WTC11 (cell line): Measurements from ENCODE around the gene COL4A2. TPM values are rescaled to one million over a fixed set of nuclear protein-coding genes. Genes with fewer than 3 reads are reported as not detected.

Experiments used
- ATAC-seq: fragments of 200-7000 bp; cut with Tn5 transposase; 2 replicates; pipeline ENCODE4 v1.10.0; 2021; ENCODE audit warnings: mild to moderate bottlenecking, moderate library complexity
- CTCF ChIA-PET: fragments of 300-600 bp; sonication (Branson Sonifier 250); formaldehyde crosslinking; loops from one replicate; lab custom pipeline; 2021; ENCODE audit warnings: antibody characterized with exemption; lab: Charles Lee
- POLR2A ChIA-PET: fragments of 350-600 bp; sonication (Branson Sonifier 250); formaldehyde crosslinking; loops from one replicate; lab custom pipeline; 2021; ENCODE audit warnings: antibody characterized with exemption; lab: Charles Lee
- DNase-seq: peaks from one replicate; pipeline ENCODE4 v3.0.0; 2021; ENCODE audit warnings: low spot score
- H3K27ac Mint-ChIP-seq: 2 replicates; pipeline ENCODE4 v1.8.0; 2021; ENCODE audit warnings: mixed read lengths
- H3K27me3 Mint-ChIP-seq: 2 replicates; pipeline ENCODE4 v1.8.0; 2021; ENCODE audit warnings: low read depth, mild to moderate bottlenecking, moderate library complexity, mixed read lengths
- H3K36me3 Mint-ChIP-seq: 2 replicates; pipeline ENCODE4 v1.8.0; 2021; ENCODE audit warnings: mixed read lengths
- H3K4me1 Mint-ChIP-seq: 2 replicates; pipeline ENCODE4 v1.8.0; 2022; ENCODE audit warnings: mixed read lengths
- H3K4me3 Mint-ChIP-seq: 2 replicates; pipeline ENCODE4 v1.8.0; 2021; ENCODE audit warnings: mild to moderate bottlenecking, moderate library complexity, mixed read lengths
- H3K9me3 Mint-ChIP-seq: 2 replicates; pipeline ENCODE4 v1.8.0; 2021; ENCODE audit warnings: mixed read lengths
- CREM ChIP-seq: sonication (generic); formaldehyde crosslinking; IDR thresholded peaks from 2 replicates; pipeline ENCODE4 v1.8.1; 2022; ENCODE audit warnings: mild to moderate bottlenecking, missing genetic modification reagents, moderate library complexity
- FOXP1 ChIP-seq: sonication (generic); formaldehyde crosslinking; IDR thresholded peaks from 2 replicates; pipeline ENCODE4 v1.8.0; 2022; ENCODE audit warnings: missing genetic modification reagents, mild to moderate bottlenecking, moderate library complexity, borderline replicate concordance
- HMGA2 ChIP-seq: fragments of 250-450 bp; sonication (Bioruptor Pico); IDR thresholded peaks from 2 replicates; pipeline ENCODE4 v1.4.0; 2021; ENCODE audit warnings: mild to moderate bottlenecking, moderate library complexity
- IRF2 ChIP-seq: sonication (generic); formaldehyde crosslinking; IDR thresholded peaks from 2 replicates; pipeline ENCODE4 v1.8.0; 2022; ENCODE audit warnings: low read depth, missing genetic modification reagents, borderline replicate concordance
- JAZF1 ChIP-seq: fragments of 250-450 bp; sonication (Bioruptor Pico); IDR thresholded peaks from 2 replicates; pipeline ENCODE4 v1.9.0; 2021; ENCODE audit warnings: moderate library complexity, mild to moderate bottlenecking, inconsistent platforms
- NFE2L1 ChIP-seq: sonication (generic); formaldehyde crosslinking; IDR thresholded peaks from 2 replicates; pipeline ENCODE4 v1.8.1; 2023; ENCODE audit warnings: missing genetic modification reagents
- ZNF121 ChIP-seq: sonication (generic); formaldehyde crosslinking; IDR thresholded peaks from 2 replicates; pipeline ENCODE4 v1.8.0; 2023; ENCODE audit warnings: missing genetic modification reagents
- ZNF138 ChIP-seq: sonication (generic); formaldehyde crosslinking; conservative IDR thresholded peaks from 2 replicates; pipeline ENCODE4 v1.8.1; 2022; ENCODE audit warnings: mild to moderate bottlenecking, moderate library complexity, missing genetic modification reagents
- ZNF423 ChIP-seq: fragments of 250-450 bp; sonication (Bioruptor Pico); IDR thresholded peaks from 2 replicates; pipeline ENCODE4 v2.1.2; 2022; ENCODE audit warnings: mild to moderate bottlenecking, moderate library complexity
- total RNA-seq: library from RNA; stranded (reverse); gene quantifications from 3 replicates; pipeline ENCODE4 v1.2.3, GENCODE V29; 2021
- TF ChIP-seq, protein P1 (sequence below): sonication (generic); formaldehyde crosslinking; IDR thresholded peaks from 2 replicates; pipeline ENCODE4 v1.8.0; 2023; ENCODE audit warnings: missing genetic modification reagents
- TF ChIP-seq, protein P2 (sequence below): sonication (generic); formaldehyde crosslinking; IDR thresholded peaks from 2 replicates; pipeline ENCODE4 v1.8.0; 2023; ENCODE audit warnings: mild to moderate bottlenecking, missing genetic modification reagents
- TF ChIP-seq, protein P3 (sequence below): sonication (generic); formaldehyde crosslinking; IDR thresholded peaks from 2 replicates; pipeline ENCODE4 v1.8.1; 2023; ENCODE audit warnings: mild to moderate bottlenecking, missing genetic modification reagents, moderate library complexity
- TF ChIP-seq, protein P4 (sequence below): fragments of 250-450 bp; sonication (Bioruptor Pico); IDR thresholded peaks from 2 replicates; pipeline ENCODE4 v1.9.0; 2021; ENCODE audit warnings: mild to moderate bottlenecking
- TF ChIP-seq, protein P5 (sequence below): fragments of 250-450 bp; sonication (Bioruptor Pico); IDR thresholded peaks from 2 replicates; pipeline ENCODE4 v1.9.0; 2021; ENCODE audit warnings: moderate library complexity, mild to moderate bottlenecking, inconsistent platforms, borderline replicate concordance
- TF ChIP-seq, protein P6 (sequence below): fragments of 250-450 bp; sonication (Bioruptor Pico); IDR thresholded peaks from 2 replicates; pipeline ENCODE4 v1.9.0; 2021; ENCODE audit warnings: mild to moderate bottlenecking
- TF ChIP-seq, protein P7 (sequence below): sonication (generic); formaldehyde crosslinking; IDR thresholded peaks from 2 replicates; pipeline ENCODE4 v1.8.1; 2022; ENCODE audit warnings: mild to moderate bottlenecking, missing genetic modification reagents, moderate library complexity, borderline replicate concordance
- TF ChIP-seq, protein P8 (sequence below): fragments of 250-450 bp; sonication (Bioruptor Pico); IDR thresholded peaks from 2 replicates; pipeline ENCODE4 v2.1.2; 2022; ENCODE audit warnings: mild to moderate bottlenecking, moderate library complexity

COL4A2 gene
- total RNA-seq, 1 experiment from 2014 or later: 109 TPM

DNA sequence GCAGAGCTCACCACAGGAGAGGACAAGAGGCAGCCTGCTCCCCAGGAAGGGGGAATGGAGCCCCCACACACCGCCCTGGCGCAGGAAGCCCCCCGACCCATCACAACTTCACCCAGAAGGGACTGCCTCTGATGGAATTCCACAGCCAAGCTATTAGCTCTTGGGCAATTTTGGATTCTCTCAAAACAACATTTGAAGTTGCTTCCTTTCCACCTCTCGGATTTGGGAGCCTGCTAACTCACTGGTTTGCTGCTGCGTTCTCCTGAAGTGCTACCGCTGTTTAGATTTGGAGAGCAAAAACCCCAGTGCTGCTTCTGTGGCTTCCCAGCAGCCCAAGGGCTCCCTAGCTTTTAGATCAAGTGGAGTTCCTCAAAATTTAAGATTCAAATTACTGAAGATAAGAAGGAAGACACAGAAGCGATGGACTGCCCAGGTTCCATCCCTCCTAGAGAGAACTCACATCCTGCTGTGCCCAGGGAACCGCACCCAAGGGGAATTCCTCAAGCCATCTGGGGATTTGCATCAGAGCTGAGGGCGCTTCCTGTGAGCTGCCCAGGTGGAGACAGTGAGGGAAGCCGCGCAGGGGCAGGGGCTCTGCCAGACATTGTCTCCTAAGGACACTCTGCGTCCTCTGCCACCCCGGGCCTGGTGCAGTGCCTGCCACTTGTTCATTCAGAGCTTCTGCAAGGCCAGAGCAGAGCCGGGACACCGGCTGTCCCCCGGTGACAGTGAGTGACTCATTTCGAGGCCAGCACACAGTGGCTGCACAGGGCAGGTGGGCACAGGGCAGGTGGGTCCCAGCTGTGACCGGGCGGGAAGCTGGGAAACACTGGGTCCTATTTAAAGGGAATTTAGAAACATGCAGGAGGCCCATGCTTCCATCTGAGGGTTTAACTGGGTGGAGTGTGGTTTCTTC lies 45.7 kb upstream of the COL4A2 start:
- Mint-ChIP-seq H3K4me1 (peaks cover 43% of the 10 kb centered on the region), H3K27ac (peak overlapping the region; percentile 37; the same call in 1 of the 2 replicates), H3K9me3 (no peaks in the 10 kb centered on the region), H3K27me3 (no peaks in the 10 kb centered on the region), H3K4me3 (no peak overlapping the region), H3K36me3 (no peaks in the 10 kb centered on the region)
- DNase-seq (no peak), ATAC-seq (peak; percentile 50)
- TF ChIP-seq ZNF423: peak; percentile 85
- TF ChIP-seq, protein P1, sequence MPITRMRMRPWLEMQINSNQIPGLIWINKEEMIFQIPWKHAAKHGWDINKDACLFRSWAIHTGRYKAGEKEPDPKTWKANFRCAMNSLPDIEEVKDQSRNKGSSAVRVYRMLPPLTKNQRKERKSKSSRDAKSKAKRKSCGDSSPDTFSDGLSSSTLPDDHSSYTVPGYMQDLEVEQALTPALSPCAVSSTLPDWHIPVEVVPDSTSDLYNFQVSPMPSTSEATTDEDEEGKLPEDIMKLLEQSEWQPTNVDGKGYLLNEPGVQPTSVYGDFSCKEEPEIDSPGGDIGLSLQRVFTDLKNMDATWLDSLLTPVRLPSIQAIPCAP (CRISPR knock-in tag): no peak
- ChIA-PET POLR2A (interaction anchor here (0.7 to 1.2 kb wide), 2 partner anchors 45 to 227 kb away, joined by 3 read pairs; partner anchors contain the start of gene COL4A1), CTCF (interaction anchor here (0.7 to 4.2 kb wide), 7 partner anchors 14 to 195 kb away, joined by 3 to 21 read pairs (median 3); no protein-coding TSS in a partner anchor)

DNA sequence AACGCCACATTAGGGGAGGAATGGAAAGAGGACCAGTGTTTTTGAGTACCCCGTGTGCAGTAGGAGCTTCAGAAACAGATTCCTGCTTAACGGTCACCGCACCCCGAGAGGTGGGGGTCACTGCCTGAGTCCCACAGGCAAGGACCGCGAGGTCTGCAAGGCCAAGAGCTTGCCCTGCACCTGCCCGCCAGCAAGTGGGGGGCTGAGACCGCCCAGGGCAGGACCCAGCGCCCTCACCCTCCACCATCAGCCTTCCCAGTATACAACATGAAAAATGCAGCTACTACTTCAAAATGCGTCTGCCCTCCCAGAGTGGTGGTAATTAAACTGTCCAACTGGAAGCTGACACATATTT lies 45.0 kb upstream of the COL4A2 start:
- Mint-ChIP-seq H3K27me3 (no peaks in the 10 kb centered on the region), H3K36me3 (no peaks in the 10 kb centered on the region), H3K4me1 (peaks cover 49% of the 10 kb centered on the region), H3K4me3 (no peak overlapping the region), H3K9me3 (no peaks in the 10 kb centered on the region), H3K27ac (no peak overlapping the region)
- TF ChIP-seq HMGA2: no peak
- TF ChIP-seq ZNF138 (CRISPR knock-in tag): no peak
- no peak for TF ChIP-seq JAZF1
- DNase-seq (no peak), ATAC-seq (no peak)
- CTCF ChIA-PET: interaction anchor here (0.7 to 4.2 kb wide), 5 partner anchors 13 to 194 kb away, joined by 3 to 21 read pairs (median 3); no protein-coding TSS in a partner anchor
- POLR2A ChIA-PET: interaction anchor here (1.2 kb wide), 1 partner anchor 45 kb away, joined by 3 read pairs; the partner anchor contains the start of gene COL4A1

DNA sequence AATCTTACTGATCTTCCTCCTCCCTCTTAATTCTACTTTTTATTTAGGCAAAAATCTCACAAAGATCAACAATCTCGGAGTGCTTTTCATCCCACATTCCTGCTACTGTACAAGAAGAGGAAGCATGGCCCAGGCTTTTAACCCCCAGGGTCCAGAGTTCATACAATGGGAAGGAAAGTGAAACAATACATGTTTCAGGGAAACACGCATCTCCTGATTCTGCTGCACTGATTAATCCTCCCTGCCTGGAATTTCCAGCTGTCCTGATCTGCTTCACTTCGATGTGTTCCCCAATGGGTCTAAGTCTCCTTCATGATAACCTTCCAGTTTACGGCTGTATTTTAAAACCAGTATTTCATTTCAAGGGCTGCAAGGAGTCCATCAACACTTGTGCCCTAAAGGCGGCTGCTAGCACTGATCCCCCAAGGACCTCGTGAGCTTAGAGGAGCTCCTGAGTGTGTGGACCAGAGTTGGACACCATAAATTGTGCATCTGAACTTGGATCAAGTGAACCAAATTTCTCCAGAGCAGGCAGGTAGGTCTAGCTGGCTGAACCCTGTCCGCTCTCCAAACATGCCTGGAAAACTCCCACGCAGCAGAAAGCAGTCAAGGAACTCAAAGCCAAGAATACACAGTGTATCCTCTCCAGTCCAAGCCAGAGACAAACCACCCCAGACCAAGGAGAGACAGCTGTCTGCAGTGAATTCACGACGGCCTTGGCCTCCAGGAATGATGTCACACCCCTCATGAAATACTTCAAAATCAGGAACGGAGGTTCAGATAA lies 44.4 kb upstream of the COL4A2 start:
- Mint-ChIP-seq H3K36me3 (no peaks in the 10 kb centered on the region), H3K4me1 (peaks cover 55% of the 10 kb centered on the region), H3K27me3 (no peaks in the 10 kb centered on the region), H3K9me3 (no peaks in the 10 kb centered on the region), H3K4me3 (no peak overlapping the region), H3K27ac (no peak overlapping the region)
- DNase-seq: no peak
- CTCF ChIA-PET: interaction anchor here (0.7 to 4.2 kb wide), 4 partner anchors 12 to 193 kb away, joined by 3 to 21 read pairs (median 4); no protein-coding TSS in a partner anchor
- no peak for ATAC-seq
- POLR2A ChIA-PET: no interaction called here
- TF ChIP-seq NFE2L1 (CRISPR knock-in tag): no peak
- TF ChIP-seq FOXP1 (CRISPR knock-in tag): no peak
- TF ChIP-seq JAZF1: no peak
- TF ChIP-seq, protein P2, sequence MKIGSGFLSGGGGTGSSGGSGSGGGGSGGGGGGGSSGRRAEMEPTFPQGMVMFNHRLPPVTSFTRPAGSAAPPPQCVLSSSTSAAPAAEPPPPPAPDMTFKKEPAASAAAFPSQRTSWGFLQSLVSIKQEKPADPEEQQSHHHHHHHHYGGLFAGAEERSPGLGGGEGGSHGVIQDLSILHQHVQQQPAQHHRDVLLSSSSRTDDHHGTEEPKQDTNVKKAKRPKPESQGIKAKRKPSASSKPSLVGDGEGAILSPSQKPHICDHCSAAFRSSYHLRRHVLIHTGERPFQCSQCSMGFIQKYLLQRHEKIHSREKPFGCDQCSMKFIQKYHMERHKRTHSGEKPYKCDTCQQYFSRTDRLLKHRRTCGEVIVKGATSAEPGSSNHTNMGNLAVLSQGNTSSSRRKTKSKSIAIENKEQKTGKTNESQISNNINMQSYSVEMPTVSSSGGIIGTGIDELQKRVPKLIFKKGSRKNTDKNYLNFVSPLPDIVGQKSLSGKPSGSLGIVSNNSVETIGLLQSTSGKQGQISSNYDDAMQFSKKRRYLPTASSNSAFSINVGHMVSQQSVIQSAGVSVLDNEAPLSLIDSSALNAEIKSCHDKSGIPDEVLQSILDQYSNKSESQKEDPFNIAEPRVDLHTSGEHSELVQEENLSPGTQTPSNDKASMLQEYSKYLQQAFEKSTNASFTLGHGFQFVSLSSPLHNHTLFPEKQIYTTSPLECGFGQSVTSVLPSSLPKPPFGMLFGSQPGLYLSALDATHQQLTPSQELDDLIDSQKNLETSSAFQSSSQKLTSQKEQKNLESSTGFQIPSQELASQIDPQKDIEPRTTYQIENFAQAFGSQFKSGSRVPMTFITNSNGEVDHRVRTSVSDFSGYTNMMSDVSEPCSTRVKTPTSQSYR (CRISPR knock-in tag): no peak
- TF ChIP-seq, protein P3, sequence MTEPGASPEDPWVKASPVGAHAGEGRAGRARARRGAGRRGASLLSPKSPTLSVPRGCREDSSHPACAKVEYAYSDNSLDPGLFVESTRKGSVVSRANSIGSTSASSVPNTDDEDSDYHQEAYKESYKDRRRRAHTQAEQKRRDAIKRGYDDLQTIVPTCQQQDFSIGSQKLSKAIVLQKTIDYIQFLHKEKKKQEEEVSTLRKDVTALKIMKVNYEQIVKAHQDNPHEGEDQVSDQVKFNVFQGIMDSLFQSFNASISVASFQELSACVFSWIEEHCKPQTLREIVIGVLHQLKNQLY (CRISPR knock-in tag): no peak
- TF ChIP-seq, protein P4, sequence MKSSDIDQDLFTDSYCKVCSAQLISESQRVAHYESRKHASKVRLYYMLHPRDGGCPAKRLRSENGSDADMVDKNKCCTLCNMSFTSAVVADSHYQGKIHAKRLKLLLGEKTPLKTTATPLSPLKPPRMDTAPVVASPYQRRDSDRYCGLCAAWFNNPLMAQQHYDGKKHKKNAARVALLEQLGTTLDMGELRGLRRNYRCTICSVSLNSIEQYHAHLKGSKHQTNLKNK (CRISPR knock-in tag): no peak
- TF ChIP-seq, protein P5, sequence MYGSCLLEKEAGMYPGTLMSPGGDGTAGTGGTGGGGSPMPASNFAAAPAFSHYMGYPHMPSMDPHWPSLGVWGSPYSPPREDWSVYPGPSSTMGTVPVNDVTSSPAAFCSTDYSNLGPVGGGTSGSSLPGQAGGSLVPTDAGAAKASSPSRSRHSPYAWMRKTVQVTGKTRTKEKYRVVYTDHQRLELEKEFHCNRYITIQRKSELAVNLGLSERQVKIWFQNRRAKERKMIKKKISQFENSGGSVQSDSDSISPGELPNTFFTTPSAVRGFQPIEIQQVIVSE (CRISPR knock-in tag): no peak
- no peak for TF ChIP-seq ZNF121 (CRISPR knock-in tag)
- TF ChIP-seq, protein P6, sequence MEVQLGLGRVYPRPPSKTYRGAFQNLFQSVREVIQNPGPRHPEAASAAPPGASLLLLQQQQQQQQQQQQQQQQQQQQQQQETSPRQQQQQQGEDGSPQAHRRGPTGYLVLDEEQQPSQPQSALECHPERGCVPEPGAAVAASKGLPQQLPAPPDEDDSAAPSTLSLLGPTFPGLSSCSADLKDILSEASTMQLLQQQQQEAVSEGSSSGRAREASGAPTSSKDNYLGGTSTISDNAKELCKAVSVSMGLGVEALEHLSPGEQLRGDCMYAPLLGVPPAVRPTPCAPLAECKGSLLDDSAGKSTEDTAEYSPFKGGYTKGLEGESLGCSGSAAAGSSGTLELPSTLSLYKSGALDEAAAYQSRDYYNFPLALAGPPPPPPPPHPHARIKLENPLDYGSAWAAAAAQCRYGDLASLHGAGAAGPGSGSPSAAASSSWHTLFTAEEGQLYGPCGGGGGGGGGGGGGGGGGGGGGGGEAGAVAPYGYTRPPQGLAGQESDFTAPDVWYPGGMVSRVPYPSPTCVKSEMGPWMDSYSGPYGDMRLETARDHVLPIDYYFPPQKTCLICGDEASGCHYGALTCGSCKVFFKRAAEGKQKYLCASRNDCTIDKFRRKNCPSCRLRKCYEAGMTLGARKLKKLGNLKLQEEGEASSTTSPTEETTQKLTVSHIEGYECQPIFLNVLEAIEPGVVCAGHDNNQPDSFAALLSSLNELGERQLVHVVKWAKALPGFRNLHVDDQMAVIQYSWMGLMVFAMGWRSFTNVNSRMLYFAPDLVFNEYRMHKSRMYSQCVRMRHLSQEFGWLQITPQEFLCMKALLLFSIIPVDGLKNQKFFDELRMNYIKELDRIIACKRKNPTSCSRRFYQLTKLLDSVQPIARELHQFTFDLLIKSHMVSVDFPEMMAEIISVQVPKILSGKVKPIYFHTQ (CRISPR knock-in tag): no peak
- TF ChIP-seq CREM (CRISPR knock-in tag): no peak
- no peak for TF ChIP-seq IRF2 (CRISPR knock-in tag)
- no peak for TF ChIP-seq ZNF423
- TF ChIP-seq, protein P7, sequence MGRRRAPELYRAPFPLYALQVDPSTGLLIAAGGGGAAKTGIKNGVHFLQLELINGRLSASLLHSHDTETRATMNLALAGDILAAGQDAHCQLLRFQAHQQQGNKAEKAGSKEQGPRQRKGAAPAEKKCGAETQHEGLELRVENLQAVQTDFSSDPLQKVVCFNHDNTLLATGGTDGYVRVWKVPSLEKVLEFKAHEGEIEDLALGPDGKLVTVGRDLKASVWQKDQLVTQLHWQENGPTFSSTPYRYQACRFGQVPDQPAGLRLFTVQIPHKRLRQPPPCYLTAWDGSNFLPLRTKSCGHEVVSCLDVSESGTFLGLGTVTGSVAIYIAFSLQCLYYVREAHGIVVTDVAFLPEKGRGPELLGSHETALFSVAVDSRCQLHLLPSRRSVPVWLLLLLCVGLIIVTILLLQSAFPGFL: no peak
- TF ChIP-seq, protein P8, sequence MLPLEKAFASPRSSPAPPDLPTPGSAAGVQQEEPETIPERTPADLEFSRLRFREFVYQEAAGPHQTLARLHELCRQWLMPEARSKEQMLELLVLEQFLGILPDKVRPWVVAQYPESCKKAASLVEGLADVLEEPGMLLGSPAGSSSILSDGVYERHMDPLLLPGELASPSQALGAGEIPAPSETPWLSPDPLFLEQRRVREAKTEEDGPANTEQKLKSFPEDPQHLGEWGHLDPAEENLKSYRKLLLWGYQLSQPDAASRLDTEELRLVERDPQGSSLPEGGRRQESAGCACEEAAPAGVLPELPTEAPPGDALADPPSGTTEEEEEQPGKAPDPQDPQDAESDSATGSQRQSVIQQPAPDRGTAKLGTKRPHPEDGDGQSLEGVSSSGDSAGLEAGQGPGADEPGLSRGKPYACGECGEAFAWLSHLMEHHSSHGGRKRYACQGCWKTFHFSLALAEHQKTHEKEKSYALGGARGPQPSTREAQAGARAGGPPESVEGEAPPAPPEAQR (CRISPR knock-in tag): no peak
